ENCODE data around the gene SLC7A5. TPM values are rescaled to one million over a fixed set of nuclear protein-coding genes. Genes with fewer than 3 reads are reported as not detected.

Gene SLC7A5
- total and polyA plus RNA-seq, 2 of the 13 experiments (the other 11 are each of a cell fraction or from before 2014, with no cell fraction given): 79.6 to 155 TPM

DNA sequence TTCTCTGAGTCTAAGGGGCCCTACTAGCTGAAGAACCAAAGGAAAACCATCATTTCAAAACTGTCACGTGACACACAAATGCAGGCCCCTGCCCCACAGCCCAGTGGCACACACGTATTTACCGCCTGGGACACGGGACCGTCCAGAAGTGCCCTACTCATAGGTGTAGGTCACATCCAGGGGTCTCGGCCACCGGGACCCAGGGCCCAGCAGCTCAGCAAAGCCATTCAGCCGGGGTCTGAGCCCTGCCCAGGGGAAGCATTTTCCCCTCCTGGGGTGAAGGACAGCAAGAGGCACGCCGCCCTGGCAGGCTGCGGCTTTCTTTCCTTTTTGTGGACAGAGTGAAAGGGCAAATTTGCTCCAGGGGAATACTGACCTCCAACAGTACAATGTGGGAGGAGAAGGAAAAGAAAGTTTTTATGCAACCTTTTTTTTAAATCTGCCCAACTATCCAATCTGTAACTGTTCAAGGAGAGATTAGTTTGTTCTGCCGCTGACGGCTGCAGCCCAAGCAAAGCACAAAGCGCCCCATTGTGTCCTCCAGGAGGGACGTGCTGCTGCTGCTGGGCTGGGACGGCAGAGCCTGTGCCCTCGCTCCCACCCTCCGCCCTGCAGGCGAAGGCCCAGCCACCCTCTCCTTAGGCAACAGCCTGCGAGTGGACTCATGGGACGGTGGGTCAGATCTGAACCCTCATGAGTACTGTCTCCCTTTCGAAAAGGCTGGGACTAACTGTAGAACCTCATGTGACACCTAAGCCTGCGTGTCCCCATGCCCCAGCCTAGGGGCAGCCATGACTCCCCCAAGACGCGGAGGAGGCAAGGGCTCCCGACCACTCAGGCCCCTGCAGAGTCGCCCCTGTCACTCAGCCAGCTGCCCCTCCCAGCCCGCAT lies 21.3 kb downstream of the SLC7A5 start (continued):
- TF ChIP-seq PCBP2 (optimal IDR thresholded peaks at IDR 0.05; ENCODE audit: low read depth, low read length, poor library complexity, severe bottlenecking): no peak
- peak; percentile 70; the same call in 1 of the 2 replicates for TF ChIP-seq BHLHE40 (IDR thresholded peaks at IDR 0.05; ENCODE audit: low read length)
- no peak for TF ChIP-seq NFIB (CRISPR knock-in tag; IDR thresholded peaks at IDR 0.05; ENCODE audit: borderline replicate concordance)
- TF ChIP-seq ZNF430 (CRISPR knock-in tag; IDR thresholded peaks at IDR 0.05): peak; percentile 96; the same call in 1 of the 2 replicates
- no peak for TF ChIP-seq MIER2 (CRISPR knock-in tag; IDR thresholded peaks at IDR 0.05)
- TF ChIP-seq NFYC (CRISPR knock-in tag; IDR thresholded peaks at IDR 0.05): no peak; the same call in 1 of the 2 replicates
- TF ChIP-seq TEF (CRISPR knock-in tag; IDR thresholded peaks at IDR 0.05): peak; percentile 95
- peak; percentile 94 for TF ChIP-seq HDAC2 (CRISPR knock-in tag; IDR thresholded peaks at IDR 0.05)
- TF ChIP-seq JUNB (CRISPR knock-in tag; IDR thresholded peaks at IDR 0.05; ENCODE audit: borderline replicate concordance): no peak; the same call in 1 of the 2 replicates
- no peak; the same call in 1 of the 2 replicates for TF ChIP-seq AHR (CRISPR knock-in tag; IDR thresholded peaks at IDR 0.05)
- TF ChIP-seq SIN3B (IDR thresholded peaks at IDR 0.05; ENCODE audit: low read length): no peak
- peak; percentile 81; the same call in 1 of the 2 replicates for TF ChIP-seq ARID3A (IDR thresholded peaks at IDR 0.05; ENCODE audit: low read depth, low read length)
- TF ChIP-seq, protein P1, sequence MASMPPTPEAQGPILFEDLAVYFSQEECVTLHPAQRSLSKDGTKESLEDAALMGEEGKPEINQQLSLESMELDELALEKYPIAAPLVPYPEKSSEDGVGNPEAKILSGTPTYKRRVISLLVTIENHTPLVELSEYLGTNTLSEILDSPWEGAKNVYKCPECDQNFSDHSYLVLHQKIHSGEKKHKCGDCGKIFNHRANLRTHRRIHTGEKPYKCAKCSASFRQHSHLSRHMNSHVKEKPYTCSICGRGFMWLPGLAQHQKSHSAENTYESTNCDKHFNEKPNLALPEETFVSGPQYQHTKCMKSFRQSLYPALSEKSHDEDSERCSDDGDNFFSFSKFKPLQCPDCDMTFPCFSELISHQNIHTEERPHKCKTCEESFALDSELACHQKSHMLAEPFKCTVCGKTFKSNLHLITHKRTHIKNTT (CRISPR knock-in tag; IDR thresholded peaks at IDR 0.05): no peak
- TF ChIP-seq ZBTB1 (CRISPR knock-in tag; IDR thresholded peaks at IDR 0.05; ENCODE audit: borderline replicate concordance): no peak
- no peak for TF ChIP-seq GPN1 (CRISPR knock-in tag; IDR thresholded peaks at IDR 0.05; ENCODE audit: borderline replicate concordance)
- TF ChIP-seq TBX2 (CRISPR knock-in tag; IDR thresholded peaks at IDR 0.05; ENCODE audit: borderline replicate concordance): peak; percentile 60; the same call in 1 of the 2 replicates
- TF ChIP-seq, protein P2, sequence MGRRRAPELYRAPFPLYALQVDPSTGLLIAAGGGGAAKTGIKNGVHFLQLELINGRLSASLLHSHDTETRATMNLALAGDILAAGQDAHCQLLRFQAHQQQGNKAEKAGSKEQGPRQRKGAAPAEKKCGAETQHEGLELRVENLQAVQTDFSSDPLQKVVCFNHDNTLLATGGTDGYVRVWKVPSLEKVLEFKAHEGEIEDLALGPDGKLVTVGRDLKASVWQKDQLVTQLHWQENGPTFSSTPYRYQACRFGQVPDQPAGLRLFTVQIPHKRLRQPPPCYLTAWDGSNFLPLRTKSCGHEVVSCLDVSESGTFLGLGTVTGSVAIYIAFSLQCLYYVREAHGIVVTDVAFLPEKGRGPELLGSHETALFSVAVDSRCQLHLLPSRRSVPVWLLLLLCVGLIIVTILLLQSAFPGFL (CRISPR knock-in tag; IDR thresholded peaks at IDR 0.05): no peak
- TF ChIP-seq ZNF724P (CRISPR knock-in tag; IDR thresholded peaks at IDR 0.05; ENCODE audit: borderline replicate concordance): no peak
- no peak for TF ChIP-seq ZNF329 (CRISPR knock-in tag; IDR thresholded peaks at IDR 0.05; ENCODE audit: low read depth)
- no peak for TF ChIP-seq ZZZ3 (CRISPR knock-in tag; IDR thresholded peaks at IDR 0.05; ENCODE audit: borderline replicate concordance)
- no peak for TF ChIP-seq ZNF639 (CRISPR knock-in tag; conservative IDR thresholded peaks at IDR 0.05)
- TF ChIP-seq ELF3 (CRISPR knock-in tag; IDR thresholded peaks at IDR 0.05): peak; percentile 61
- TF ChIP-seq NFIC (IDR thresholded peaks at IDR 0.05; ENCODE audit: low read length): no peak
- TF ChIP-seq SMAD3 (CRISPR knock-in tag; IDR thresholded peaks at IDR 0.05): peak; percentile 67; the same call in 1 of the 2 replicates
- TF ChIP-seq KDM3A (CRISPR knock-in tag; IDR thresholded peaks at IDR 0.05; ENCODE audit: low read depth): no peak; the same call in none of the 2 replicates
